Activated T-helper 1 cell treated with anti-CD3 and anti-CD28 coated beads, Interleukin-12 subunit alpha, Interleukin-12 subunit beta, Interleukin-2, Interleukin-4 antibody, amounts not matched to agents 30 ng/mL and 10 ng/mL and 1 ng/mL, durations not matched to agents 14 hours and 24 hours and 36 hours (primary cell): Measurements from ENCODE around the gene EXOC3. TPM values are rescaled to one million over a fixed set of nuclear protein-coding genes. Genes with fewer than 3 reads are reported as not detected.

ENCODE experiments used
- DNase-seq: peaks from one replicate; pipeline ENCODE4 v3.0.0; 2021; ENCODE audit warnings: low spot score
- H3K27ac Mint-ChIP-seq: one replicate; pipeline ENCODE4 v1.8.0; 2021; ENCODE audit warnings: mild to moderate bottlenecking, mixed read lengths
- H3K27me3 Mint-ChIP-seq: one replicate; pipeline ENCODE4 v1.8.0; 2022; ENCODE audit warnings: mild to moderate bottlenecking, moderate library complexity, mixed read lengths; ENCODE audit not compliant: insufficient read depth
- H3K36me3 Mint-ChIP-seq: one replicate; pipeline ENCODE4 v1.8.0; 2021; ENCODE audit warnings: low read depth, mixed read lengths
- H3K4me1 Mint-ChIP-seq: one replicate; pipeline ENCODE4 v1.8.0; 2021; ENCODE audit warnings: low read depth, mixed read lengths
- H3K4me3 Mint-ChIP-seq: one replicate; pipeline ENCODE4 v1.8.0; 2021; ENCODE audit warnings: mild to moderate bottlenecking, moderate library complexity, mixed read lengths
- H3K9me3 Mint-ChIP-seq: one replicate; pipeline ENCODE4 v1.8.0; 2021; ENCODE audit warnings: mixed read lengths
- intact Hi-C: fragments of 100-400 bp; cut with micrococcal nuclease; formaldehyde crosslinking; loops from one replicate; pipeline ENCODE4 v1.15.1; 2024
- total RNA-seq: library from RNA; stranded (reverse); gene quantifications from 2 replicates; pipeline ENCODE4 v1.2.3, GENCODE V29; 2022

Gene EXOC3
- total RNA-seq, 1 donor from 2014 or later: 59.6 TPM

- Mint-ChIP-seq H3K27ac (peak overlapping the region; percentile 65), H3K4me3 (peak overlapping the region; percentile 97), H3K9me3 (no peaks in the 10 kb centered on the region), H3K36me3 (peaks cover 28% of the 10 kb centered on the region), H3K27me3 (peaks cover 3% of the 10 kb centered on the region), H3K4me1 (peaks cover 21% of the 10 kb centered on the region)
- DNase-seq: no peak
- intact Hi-C loops: loop anchor here (1.0 to 10.0 kb wide), 6 partner anchors 8 to 226 kb away; partner anchors contain the start of genes CCDC127, CEP72, PDCD6 and SDHA
These were observed 519 bp downstream of the EXOC3 start for GRCh38 chr5:443239-444151.

GRCh38 chr5:444226-444625 is 1.2 kb downstream of the EXOC3 start:
- Mint-ChIP-seq H3K36me3 (peaks cover 35% of the 10 kb centered on the region), H3K27me3 (peaks cover 3% of the 10 kb centered on the region), H3K27ac (peak overlapping the region; percentile 59), H3K4me1 (peaks cover 29% of the 10 kb centered on the region), H3K4me3 (peak overlapping the region; percentile 97), H3K9me3 (no peaks in the 10 kb centered on the region)
- no peak for DNase-seq
- intact Hi-C loops: loop anchor here (5.0 to 10.0 kb wide), 3 partner anchors 112 to 227 kb away; partner anchors contain the start of genes CCDC127, CEP72 and SDHA

DNA sequence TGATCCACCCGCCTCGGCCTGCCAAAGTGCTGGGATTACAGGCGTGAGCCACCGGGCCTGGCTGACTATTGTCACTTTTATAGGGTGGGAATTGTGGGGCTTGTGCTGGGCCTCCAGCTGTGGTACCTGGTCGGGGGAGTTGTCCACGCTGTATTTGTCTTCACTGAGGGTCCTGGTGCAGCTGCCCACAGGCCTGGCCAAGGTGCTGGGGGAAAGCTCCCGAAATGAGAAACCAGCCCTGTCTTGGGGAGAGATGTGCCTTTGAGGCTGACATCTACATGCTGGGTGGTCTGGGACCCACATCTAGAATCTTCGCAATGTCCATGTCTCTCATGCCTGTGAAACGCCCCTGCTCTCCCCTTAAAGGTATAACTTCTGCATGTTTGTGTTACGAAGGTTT is 2.6 kb downstream of the EXOC3 start:
- Mint-ChIP-seq H3K27ac (no peak overlapping the region), H3K4me3 (peak overlapping the region; percentile 5), H3K27me3 (peaks cover 3% of the 10 kb centered on the region), H3K4me1 (peaks cover 36% of the 10 kb centered on the region), H3K9me3 (peaks cover 6% of the 10 kb centered on the region), H3K36me3 (peaks cover 49% of the 10 kb centered on the region)
- no peak for DNase-seq
- intact Hi-C loops: loop anchor here (10.0 kb wide), 1 partner anchor 169 kb away; the partner anchor contains the start of gene CEP72

- Mint-ChIP-seq H3K27me3 (peaks cover 3% of the 10 kb centered on the region), H3K36me3 (peaks cover 56% of the 10 kb centered on the region), H3K4me1 (peaks cover 36% of the 10 kb centered on the region), H3K9me3 (peaks cover 13% of the 10 kb centered on the region), H3K4me3 (no peak overlapping the region), H3K27ac (no peak overlapping the region)
- intact Hi-C loops: loop anchor here (2.0 to 10.0 kb wide), 2 partner anchors 27 to 169 kb away; partner anchors contain the start of gene CEP72
- no peak for DNase-seq
These were observed 3.3 kb downstream of the EXOC3 start for GRCh38 chr5:446066-446882.

DNA sequence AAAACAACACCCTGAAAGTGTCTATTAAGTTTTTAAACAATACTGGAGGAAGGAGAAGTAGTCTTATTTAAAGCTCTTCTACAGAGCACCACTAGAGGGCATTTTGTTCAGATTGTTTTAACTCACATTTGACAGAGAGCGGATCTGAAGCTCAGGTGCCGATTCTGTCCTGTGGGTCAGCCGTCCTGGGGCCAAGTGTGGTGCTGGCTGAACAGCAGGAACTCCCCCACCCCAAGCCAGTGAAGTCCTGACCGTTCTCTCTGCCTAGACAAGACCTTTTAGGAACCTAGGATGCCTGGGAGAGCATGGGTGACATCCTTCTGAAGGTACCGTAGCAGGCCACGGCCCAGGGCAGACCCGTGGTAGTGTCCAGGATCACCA is 3.9 kb downstream of the EXOC3 start:
- Mint-ChIP-seq H3K9me3 (peaks cover 19% of the 10 kb centered on the region), H3K27ac (peak overlapping the region; percentile 40), H3K36me3 (peaks cover 62% of the 10 kb centered on the region)

GRCh38 chr5:447501-447900 is 4.5 kb downstream of the EXOC3 start:
- Mint-ChIP-seq H3K9me3 (peaks cover 25% of the 10 kb centered on the region), H3K27me3 (peaks cover 2% of the 10 kb centered on the region), H3K4me3 (no peak overlapping the region), H3K27ac (no peak overlapping the region), H3K4me1 (peaks cover 39% of the 10 kb centered on the region), H3K36me3 (peaks cover 67% of the 10 kb centered on the region)
- no peak for DNase-seq
- intact Hi-C loops: loop anchor here (2.0 to 10.0 kb wide), 2 partner anchors 25 to 167 kb away; partner anchors contain the start of gene CEP72

More for the DNA sequence above, 3.9 kb downstream of the EXOC3 start:
- H3K4me1 Mint-ChIP-seq: peaks cover 36% of the 10 kb centered on the region
- peaks cover 3% of the 10 kb centered on the region for H3K27me3 Mint-ChIP-seq
- no peak overlapping the region for H3K4me3 Mint-ChIP-seq
- DNase-seq: no peak
- intact Hi-C loops: loop anchor here (2.0 to 10.0 kb wide), 2 partner anchors 26 to 168 kb away; partner anchors contain the start of gene CEP72

GRCh38 chr5:448061-448765 is 5.2 kb downstream of the EXOC3 start:
- DNase-seq: no peak
- Mint-ChIP-seq H3K36me3 (peaks cover 73% of the 10 kb centered on the region), H3K4me1 (peaks cover 46% of the 10 kb centered on the region), H3K27me3 (no peaks in the 10 kb centered on the region), H3K9me3 (peaks cover 32% of the 10 kb centered on the region), H3K27ac (no peak overlapping the region), H3K4me3 (no peak overlapping the region)
- intact Hi-C loops: loop anchor here (10.0 kb wide), 1 partner anchor 167 kb away; the partner anchor contains the start of gene CEP72

DNA sequence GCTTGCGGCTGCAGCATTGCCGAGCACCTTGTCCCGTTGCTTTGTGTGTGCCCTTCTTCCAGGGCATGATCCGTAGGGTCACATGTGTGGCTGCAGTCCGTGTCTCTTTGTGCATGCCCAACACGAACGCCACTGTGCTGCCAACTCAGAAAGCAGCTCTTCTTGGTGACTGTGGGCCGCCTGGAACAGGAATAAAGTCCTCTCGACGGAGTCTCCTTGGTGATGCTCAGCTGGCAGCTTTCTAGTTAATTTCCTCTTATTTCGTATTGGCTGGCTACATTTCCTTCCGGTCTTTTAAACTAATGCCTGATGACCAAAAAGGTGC is 5.8 kb downstream of the EXOC3 start:
- intact Hi-C loops: loop anchor here (10.0 kb wide), 1 partner anchor 166 kb away; the partner anchor contains the start of gene CEP72
- no peak for DNase-seq
- H3K4me3 Mint-ChIP-seq: no peak overlapping the region
- no peak overlapping the region for H3K27ac Mint-ChIP-seq
- H3K4me1 Mint-ChIP-seq: peaks cover 51% of the 10 kb centered on the region
- H3K27me3 Mint-ChIP-seq: no peaks in the 10 kb centered on the region
- H3K9me3 Mint-ChIP-seq: peaks cover 38% of the 10 kb centered on the region
- peaks cover 78% of the 10 kb centered on the region for H3K36me3 Mint-ChIP-seq

DNA sequence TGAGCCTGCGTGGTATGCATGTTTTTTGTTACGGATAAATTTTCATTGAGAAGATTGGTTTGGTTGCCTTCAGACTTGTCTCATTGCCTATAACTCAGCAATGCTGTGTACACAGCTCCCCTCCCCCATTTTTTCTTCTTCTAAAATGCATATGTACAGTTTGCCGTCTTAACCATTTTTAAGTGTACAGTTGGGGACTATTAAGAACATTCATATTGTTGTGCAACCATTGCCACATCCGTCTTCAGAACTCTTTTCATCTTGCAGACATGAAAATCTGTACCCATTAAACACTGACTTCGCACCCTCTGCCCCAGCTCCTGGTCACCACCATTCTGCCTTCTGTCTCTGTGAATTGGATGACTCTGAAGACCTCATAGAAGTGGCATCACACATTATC is 6.2 kb downstream of the EXOC3 start:
- Mint-ChIP-seq H3K27me3 (no peaks in the 10 kb centered on the region), H3K9me3 (peaks cover 38% of the 10 kb centered on the region), H3K27ac (peak overlapping the region; percentile 7), H3K4me3 (no peak overlapping the region), H3K4me1 (peaks cover 54% of the 10 kb centered on the region), H3K36me3 (peaks cover 82% of the 10 kb centered on the region)
- intact Hi-C loops: loop anchor here (10.0 kb wide), 1 partner anchor 166 kb away; the partner anchor contains the start of gene CEP72
- no peak for DNase-seq

GRCh38 chr5:451587-452458 is 8.8 kb downstream of the EXOC3 start:
- Mint-ChIP-seq H3K36me3 (peaks cover 81% of the 10 kb centered on the region), H3K9me3 (peaks cover 38% of the 10 kb centered on the region), H3K27me3 (no peaks in the 10 kb centered on the region), H3K4me3 (no peak overlapping the region), H3K27ac (peak overlapping the region; percentile 2), H3K4me1 (peaks cover 52% of the 10 kb centered on the region)
- intact Hi-C loops: loop anchor here (1.0 kb wide), 1 partner anchor 9 kb away; the partner anchor contains the start of gene EXOC3
- no peak for DNase-seq

DNA sequence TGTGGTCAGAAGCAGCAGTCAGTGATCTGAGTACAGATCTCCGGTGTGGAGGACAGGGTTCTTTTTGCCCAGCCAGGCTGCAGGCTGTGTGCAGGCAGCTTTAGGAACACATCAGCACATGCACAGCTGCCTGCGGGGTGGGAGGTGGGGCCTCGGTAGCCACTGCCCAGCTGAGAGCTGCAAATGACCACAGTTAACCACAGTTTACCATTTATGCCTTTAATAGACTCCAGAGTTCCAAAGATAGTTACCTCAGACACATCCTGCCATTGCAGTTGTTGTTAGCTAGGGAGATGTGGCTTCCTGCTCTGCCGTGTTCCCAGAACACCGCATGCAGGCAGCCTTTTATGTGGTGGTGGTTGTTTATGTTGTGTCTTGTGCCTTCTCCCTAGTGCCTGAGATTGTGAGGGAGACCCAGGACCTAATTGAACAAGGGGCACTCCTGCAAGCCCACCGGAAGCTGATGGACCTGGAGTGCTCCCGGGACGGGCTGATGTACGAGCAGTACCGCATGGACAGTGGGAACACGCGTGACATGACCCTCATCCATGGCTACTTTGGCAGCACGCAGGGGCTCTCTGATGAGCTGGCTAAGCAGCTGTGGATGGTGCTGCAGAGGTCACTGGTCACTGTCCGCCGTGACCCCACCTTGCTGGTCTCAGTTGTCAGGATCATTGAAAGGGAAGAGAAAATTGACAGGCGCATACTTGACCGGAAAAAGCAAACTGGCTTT is 10.2 kb downstream of the EXOC3 start:
- intact Hi-C loops: no loop called here
- DNase-seq: no peak

More for the DNA sequence above, 10.2 kb downstream of the EXOC3 start:
- Mint-ChIP-seq H3K27ac (peak overlapping the region; percentile 78), H3K36me3 (peaks cover 81% of the 10 kb centered on the region), H3K4me1 (peaks cover 58% of the 10 kb centered on the region), H3K4me3 (peak overlapping the region; percentile 51), H3K27me3 (no peaks in the 10 kb centered on the region), H3K9me3 (peaks cover 38% of the 10 kb centered on the region)
